Stimulated activated CD8-positive, alpha-beta memory T cell treated with anti-CD3 and anti-CD28 coated beads, Interleukin-12 subunit alpha, Interleukin-12 subunit beta, amount 100 ng/mL, for 24 hours (primary cell): ENCODE measurements around the gene TPPP.

Experiments
- DNase-seq: peaks from one replicate; pipeline ENCODE4 v3.0.0-alpha.2; 2020; ENCODE audit errors: extremely low read depth

The TPPP gene

GRCh38 chr5:677131-678101 is 15.7 kb downstream of the TPPP start:
- DNase-seq, result no peak

- no peak for DNase-seq
Observed at GRCh38 chr5:676699-677076, 16.5 kb downstream of the TPPP start.

- DNase-seq, result no peak
Observed at GRCh38 chr5:675871-676698, 17.1 kb downstream of the TPPP start.

GRCh38 chr5:675111-675870 is 17.9 kb downstream of the TPPP start:
- no peak for DNase-seq

- no peak for DNase-seq
Observed at GRCh38 chr5:674630-675011, 18.5 kb downstream of the TPPP start.

- no peak for DNase-seq
Observed at GRCh38 chr5:673831-674629, 19.1 kb downstream of the TPPP start.

GRCh38 chr5:673161-673830 is 19.9 kb downstream of the TPPP start:
- no peak for DNase-seq

GRCh38 chr5:672329-673160 is 20.6 kb downstream of the TPPP start:
- no peak for DNase-seq

- DNase-seq, result peak; percentile 31
Observed at GRCh38 chr5:671459-672328, 21.5 kb downstream of the TPPP start.

GRCh38 chr5:670396-671270 is 22.5 kb downstream of the TPPP start:
- DNase-seq, result no peak

GRCh38 chr5:669842-670395 is 23.2 kb downstream of the TPPP start:
- no peak for DNase-seq

- no peak for DNase-seq
Observed at GRCh38 chr5:669111-669841, 23.9 kb downstream of the TPPP start.

GRCh38 chr5:668283-668995 is 24.7 kb downstream of the TPPP start:
- no peak for DNase-seq

GRCh38 chr5:666816-667498 is 26.2 kb downstream of the TPPP start:
- DNase-seq, result no peak

GRCh38 chr5:665956-666711 is 27.0 kb downstream of the TPPP start:
- DNase-seq, result no peak
